ENCODE measurements around the gene CDK6. TPM values are rescaled to one million over a fixed set of nuclear protein-coding genes. Genes with fewer than 3 reads are reported as not detected.

CDK6 gene
- total and polyA plus RNA-seq, 4 donors: 3.3 to 35.0 (median 12.0) TPM

GRCh38 chr7:92739091-92739490 lies 97.3 kb downstream of the CDK6 start:
- no peak overlapping the region for H3K4me3 ChIP-seq (ENCODE audit: low read depth in 1 of 3, low read length in 3 of 3)
- H3K27me3 ChIP-seq (ENCODE audit: control insufficient read depth in 4 of 4, insufficient read depth in 4 of 4, low read length in 3 of 4): no peaks in the 10 kb centered on the region
- H3K9ac ChIP-seq (ENCODE audit: low read depth in 1 of 2, low read length in 2 of 2): no peak overlapping the region
- H3K4me1 ChIP-seq (ENCODE audit: control insufficient read depth in 4 of 4, insufficient read depth in 4 of 4, low read length in 3 of 4): peaks cover 0 to 5% (median 2%) of the 10 kb centered on the region in 4 donors
- H3K27ac ChIP-seq (ENCODE audit: low read depth in 1 of 2, low read length in 2 of 2): no peak overlapping the region
- TF ChIP-seq TAF1 (conservative IDR thresholded peaks at IDR 0.05): no peak
- no peak for TF ChIP-seq EGR1 (IDR thresholded peaks at IDR 0.05; ENCODE audit: low read depth in 2 of 2)
- no peak for TF ChIP-seq RAD21 (IDR thresholded peaks at IDR 0.05)
- TF ChIP-seq FOXA1 (IDR thresholded peaks at IDR 0.05): no peak
- TF ChIP-seq JUND (IDR thresholded peaks at IDR 0.05): no peak
- TF ChIP-seq, protein P1, sequence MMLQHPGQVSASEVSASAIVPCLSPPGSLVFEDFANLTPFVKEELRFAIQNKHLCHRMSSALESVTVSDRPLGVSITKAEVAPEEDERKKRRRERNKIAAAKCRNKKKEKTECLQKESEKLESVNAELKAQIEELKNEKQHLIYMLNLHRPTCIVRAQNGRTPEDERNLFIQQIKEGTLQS (IDR thresholded peaks at IDR 0.05): no peak
- DNase-seq (ENCODE audit: low spot score): no peak
- H3K9me3 ChIP-seq (ENCODE audit: control insufficient read depth in 4 of 4, low read length in 3 of 4): no peaks in the 10 kb centered on the region
- H3K36me3 ChIP-seq (ENCODE audit: control insufficient read depth in 4 of 4, insufficient read depth in 3 of 4, low read depth in 1 of 4, low read length in 3 of 4): no peaks in the 10 kb centered on the region

DNA sequence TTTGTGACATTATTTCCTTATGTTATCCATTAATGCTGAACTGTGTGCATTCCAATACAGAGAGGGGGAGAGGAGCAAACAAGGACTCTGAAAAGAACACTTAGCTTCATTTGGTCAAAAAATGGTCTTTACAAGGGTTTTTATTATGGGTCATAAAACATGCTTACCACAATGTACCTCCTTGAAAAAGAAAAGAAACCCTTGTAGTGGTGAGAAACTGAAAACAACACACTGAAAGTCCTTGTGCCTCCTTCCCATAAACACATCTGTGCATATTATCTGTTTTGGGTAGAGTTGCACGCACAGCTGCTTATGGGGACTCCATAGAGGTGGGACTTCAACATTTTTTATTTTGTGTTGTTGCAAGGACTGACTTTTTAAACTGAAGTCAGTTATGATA lies 98.7 kb downstream of the CDK6 start:
- H3K9me3 ChIP-seq (ENCODE audit: control insufficient read depth in 4 of 4, low read length in 3 of 4): no peaks in the 10 kb centered on the region
- no peaks in the 10 kb centered on the region for H3K27me3 ChIP-seq (ENCODE audit: control insufficient read depth in 4 of 4, insufficient read depth in 4 of 4, low read length in 3 of 4)
- 91% methylated on average over 1 of the region's 1 CpG for WGBS
- peaks cover 0 to 5% (median 2%) of the 10 kb centered on the region in 4 donors for H3K4me1 ChIP-seq (ENCODE audit: control insufficient read depth in 4 of 4, insufficient read depth in 4 of 4, low read length in 3 of 4)
- TF ChIP-seq RAD21 (IDR thresholded peaks at IDR 0.05) (no peak), RXRA (IDR thresholded peaks at IDR 0.05) (no peak), HNF4A (conservative IDR thresholded peaks at IDR 0.05) (no peak), YY1 (IDR thresholded peaks at IDR 0.05) (no peak), EGR1 (IDR thresholded peaks at IDR 0.05; ENCODE audit: low read depth in 2 of 2) (no peak), SP1 (IDR thresholded peaks at IDR 0.05) (no peak), MAX (IDR thresholded peaks at IDR 0.05) (no peak), ZBTB33 (IDR thresholded peaks at IDR 0.05) (no peak), FOXA1 (IDR thresholded peaks at IDR 0.05) (no peak), FOXA2 (IDR thresholded peaks at IDR 0.05) (no peak)
- TF ChIP-seq, protein P2, sequence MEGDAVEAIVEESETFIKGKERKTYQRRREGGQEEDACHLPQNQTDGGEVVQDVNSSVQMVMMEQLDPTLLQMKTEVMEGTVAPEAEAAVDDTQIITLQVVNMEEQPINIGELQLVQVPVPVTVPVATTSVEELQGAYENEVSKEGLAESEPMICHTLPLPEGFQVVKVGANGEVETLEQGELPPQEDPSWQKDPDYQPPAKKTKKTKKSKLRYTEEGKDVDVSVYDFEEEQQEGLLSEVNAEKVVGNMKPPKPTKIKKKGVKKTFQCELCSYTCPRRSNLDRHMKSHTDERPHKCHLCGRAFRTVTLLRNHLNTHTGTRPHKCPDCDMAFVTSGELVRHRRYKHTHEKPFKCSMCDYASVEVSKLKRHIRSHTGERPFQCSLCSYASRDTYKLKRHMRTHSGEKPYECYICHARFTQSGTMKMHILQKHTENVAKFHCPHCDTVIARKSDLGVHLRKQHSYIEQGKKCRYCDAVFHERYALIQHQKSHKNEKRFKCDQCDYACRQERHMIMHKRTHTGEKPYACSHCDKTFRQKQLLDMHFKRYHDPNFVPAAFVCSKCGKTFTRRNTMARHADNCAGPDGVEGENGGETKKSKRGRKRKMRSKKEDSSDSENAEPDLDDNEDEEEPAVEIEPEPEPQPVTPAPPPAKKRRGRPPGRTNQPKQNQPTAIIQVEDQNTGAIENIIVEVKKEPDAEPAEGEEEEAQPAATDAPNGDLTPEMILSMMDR (IDR thresholded peaks at IDR 0.05; ENCODE audit: low read depth, low read length, missing input control): no peak
- TF ChIP-seq, protein P1 (IDR thresholded peaks at IDR 0.05): no peak
- DNase-seq (ENCODE audit: low spot score): no peak
- no peak overlapping the region for H3K9ac ChIP-seq (ENCODE audit: low read depth in 1 of 2, low read length in 2 of 2)
- no peaks in the 10 kb centered on the region for H3K36me3 ChIP-seq (ENCODE audit: control insufficient read depth in 4 of 4, insufficient read depth in 3 of 4, low read depth in 1 of 4, low read length in 3 of 4)
- H3K27ac ChIP-seq (ENCODE audit: low read depth in 1 of 2, low read length in 2 of 2): no peak overlapping the region
- H3K4me3 ChIP-seq (ENCODE audit: low read depth in 1 of 3, low read length in 3 of 3): no peak overlapping the region

DNA sequence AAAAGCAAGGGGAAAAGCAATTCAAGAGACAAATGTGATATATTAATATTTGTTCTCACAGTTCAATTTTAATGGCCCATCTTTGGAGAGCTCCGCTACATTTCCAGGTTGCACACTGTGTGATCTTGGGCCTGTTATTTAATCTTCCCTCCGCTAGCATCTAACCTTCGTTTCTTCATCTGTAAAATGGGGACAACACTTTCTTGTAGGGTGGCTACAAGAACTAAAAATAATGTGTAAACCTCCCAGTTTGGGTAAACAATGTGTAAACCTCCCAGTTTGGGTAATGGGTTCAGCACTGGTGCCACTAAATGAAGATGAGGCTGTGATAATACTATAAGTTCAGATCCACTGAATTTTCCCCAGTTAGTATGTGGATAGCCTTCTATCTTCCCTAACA lies 99.5 kb downstream of the CDK6 start:
- 98% methylated on average over 3 of the region's 3 CpGs for WGBS
- DNase-seq (ENCODE audit: low spot score): no peak
- no peaks in the 10 kb centered on the region for H3K27me3 ChIP-seq (ENCODE audit: control insufficient read depth in 4 of 4, insufficient read depth in 4 of 4, low read length in 3 of 4)
- TF ChIP-seq, protein P2 (IDR thresholded peaks at IDR 0.05; ENCODE audit: low read depth, low read length, missing input control): no peak
- TF ChIP-seq RAD21 (IDR thresholded peaks at IDR 0.05) (no peak), RXRA (IDR thresholded peaks at IDR 0.05) (no peak), FOXA1 (IDR thresholded peaks at IDR 0.05) (no peak), GABPA (IDR thresholded peaks at IDR 0.05 in 1 of 2, conservative IDR thresholded peaks at IDR 0.05 in 1 of 2) (no peak), SP1 (IDR thresholded peaks at IDR 0.05) (no peak), JUND (IDR thresholded peaks at IDR 0.05) (no peak), HNF4A (conservative IDR thresholded peaks at IDR 0.05) (no peak), NR2F2 (IDR thresholded peaks at IDR 0.05) (no peak), TAF1 (conservative IDR thresholded peaks at IDR 0.05) (no peak), YY1 (IDR thresholded peaks at IDR 0.05) (no peak), ZBTB33 (IDR thresholded peaks at IDR 0.05) (no peak), HNF4G (IDR thresholded peaks at IDR 0.05) (no peak), FOXA2 (IDR thresholded peaks at IDR 0.05) (no peak)
- TF ChIP-seq, protein P1 (IDR thresholded peaks at IDR 0.05): no peak

More for the DNA sequence above, 99.5 kb downstream of the CDK6 start:
- Histone ChIP-seq H3K9ac (ENCODE audit: low read depth in 1 of 2, low read length in 2 of 2) (no peak overlapping the region), H3K36me3 (ENCODE audit: control insufficient read depth in 4 of 4, insufficient read depth in 3 of 4, low read depth in 1 of 4, low read length in 3 of 4) (no peaks in the 10 kb centered on the region), H3K9me3 (ENCODE audit: control insufficient read depth in 4 of 4, low read length in 3 of 4) (no peaks in the 10 kb centered on the region), H3K27ac (ENCODE audit: low read depth in 1 of 2, low read length in 2 of 2) (no peak overlapping the region), H3K4me1 (ENCODE audit: control insufficient read depth in 4 of 4, insufficient read depth in 4 of 4, low read length in 3 of 4) (no peaks in the 10 kb centered on the region), H3K4me3 (ENCODE audit: low read depth in 1 of 3, low read length in 3 of 3) (no peak overlapping the region)

All from liver (tissue), 9 donors.